ENCODE measurements around the gene SERGEF. TPM values are rescaled to one million over a fixed set of nuclear protein-coding genes. Genes with fewer than 3 reads are reported as not detected.

The SERGEF gene
- total and polyA plus RNA-seq, 10 donors = 29.0 to 55.5 (median 38.8) TPM

DNA sequence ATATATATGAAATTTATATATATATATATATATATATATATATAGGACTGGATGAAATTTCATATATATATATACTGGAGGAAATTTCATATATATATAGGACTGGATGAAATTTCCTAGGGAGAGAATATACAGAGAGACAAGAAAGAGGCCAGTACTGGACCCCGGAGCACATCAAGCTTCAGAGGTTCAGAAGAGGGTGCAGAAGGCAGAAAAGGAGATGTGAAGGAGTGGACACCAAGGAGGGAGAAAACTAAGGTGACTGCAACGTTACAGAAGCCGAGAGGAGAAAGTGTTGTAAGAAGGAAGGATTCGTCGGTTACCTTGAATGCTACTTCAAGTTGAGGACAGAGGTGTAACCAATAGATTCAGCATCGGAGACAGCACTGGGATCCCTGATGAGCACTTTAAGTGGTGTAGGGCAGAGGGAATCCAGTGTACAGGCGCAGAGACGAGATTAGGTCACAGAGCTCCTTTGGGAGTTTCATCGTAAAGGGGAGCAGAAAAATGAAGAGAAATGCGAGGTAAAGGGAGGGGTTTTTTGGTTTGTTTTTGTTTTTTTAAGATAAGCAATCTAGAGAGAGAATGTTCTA lies 41.8 kb upstream of the SERGEF start:
- H3K9me3 ChIP-seq = no peaks in the 10 kb centered on the region
- no peaks in the 10 kb centered on the region for H3K36me3 ChIP-seq
- no peak for DNase-seq
- no peak overlapping the region for H3K27ac ChIP-seq
- intact Hi-C loops (cut with DNase I; ENCODE audit: low total_unique reads) = no loop called here
- no peaks in the 10 kb centered on the region for H3K4me1 ChIP-seq
- 90 to 95% (median 93%) methylated on average over 10 of the region's 10 CpGs for WGBS, 5 donors
- TF ChIP-seq POLR2AphosphoS5 (IDR thresholded peaks at IDR 0.05) (no peak), POLR2A (IDR thresholded peaks at IDR 0.05) (no peak)
- TF ChIP-seq, protein P1, sequence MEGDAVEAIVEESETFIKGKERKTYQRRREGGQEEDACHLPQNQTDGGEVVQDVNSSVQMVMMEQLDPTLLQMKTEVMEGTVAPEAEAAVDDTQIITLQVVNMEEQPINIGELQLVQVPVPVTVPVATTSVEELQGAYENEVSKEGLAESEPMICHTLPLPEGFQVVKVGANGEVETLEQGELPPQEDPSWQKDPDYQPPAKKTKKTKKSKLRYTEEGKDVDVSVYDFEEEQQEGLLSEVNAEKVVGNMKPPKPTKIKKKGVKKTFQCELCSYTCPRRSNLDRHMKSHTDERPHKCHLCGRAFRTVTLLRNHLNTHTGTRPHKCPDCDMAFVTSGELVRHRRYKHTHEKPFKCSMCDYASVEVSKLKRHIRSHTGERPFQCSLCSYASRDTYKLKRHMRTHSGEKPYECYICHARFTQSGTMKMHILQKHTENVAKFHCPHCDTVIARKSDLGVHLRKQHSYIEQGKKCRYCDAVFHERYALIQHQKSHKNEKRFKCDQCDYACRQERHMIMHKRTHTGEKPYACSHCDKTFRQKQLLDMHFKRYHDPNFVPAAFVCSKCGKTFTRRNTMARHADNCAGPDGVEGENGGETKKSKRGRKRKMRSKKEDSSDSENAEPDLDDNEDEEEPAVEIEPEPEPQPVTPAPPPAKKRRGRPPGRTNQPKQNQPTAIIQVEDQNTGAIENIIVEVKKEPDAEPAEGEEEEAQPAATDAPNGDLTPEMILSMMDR (IDR thresholded peaks at IDR 0.05 in 8 of 11, conservative IDR thresholded peaks at IDR 0.05 in 3 of 11) = no peak
- H3K27me3 ChIP-seq (replicated peaks in 1 of 7) = no peaks in the 10 kb centered on the region
- no peak overlapping the region for H3K4me3 ChIP-seq

DNA sequence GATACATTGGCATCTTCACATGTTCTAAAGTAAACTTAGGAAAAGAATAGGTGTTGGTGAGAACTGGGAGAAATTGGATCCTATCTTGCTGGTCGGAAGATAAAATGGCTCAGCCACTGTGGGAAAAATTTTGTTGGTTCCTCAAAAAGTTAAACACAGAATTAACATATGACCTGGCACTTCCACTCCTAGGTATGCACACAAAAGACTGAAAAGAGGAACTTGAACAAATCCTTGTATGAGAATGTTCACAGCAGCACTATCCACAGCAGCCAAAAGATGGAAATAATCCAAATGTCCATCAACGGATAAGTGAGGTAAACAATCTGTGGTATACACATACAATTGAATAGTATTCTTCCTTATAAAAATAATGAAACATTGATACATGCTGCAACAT lies 38.0 kb upstream of the SERGEF start:
- TF ChIP-seq POLR2AphosphoS5 (IDR thresholded peaks at IDR 0.05) (no peak), POLR2A (IDR thresholded peaks at IDR 0.05) (no peak)
- TF ChIP-seq, protein P1 (IDR thresholded peaks at IDR 0.05 in 8 of 11, conservative IDR thresholded peaks at IDR 0.05 in 3 of 11) = no peak
- Histone ChIP-seq H3K27me3 (replicated peaks in 1 of 7) (peaks cover 0 to 25% (median 6%) of the 10 kb centered on the region in 7 donors), H3K4me3 (no peak overlapping the region), H3K27ac (no peak overlapping the region), H3K36me3 (no peaks in the 10 kb centered on the region), H3K9me3 (peaks cover 0 to 5% (median 0%) of the 10 kb centered on the region in 8 donors), H3K4me1 (no peaks in the 10 kb centered on the region)
- DNase-seq = no peak
- 27 to 49% (median 32%) methylated on average over 2 of the region's 2 CpGs for WGBS, 5 donors
- intact Hi-C loops (cut with DNase I; ENCODE audit: low total_unique reads) = no loop called here

DNA sequence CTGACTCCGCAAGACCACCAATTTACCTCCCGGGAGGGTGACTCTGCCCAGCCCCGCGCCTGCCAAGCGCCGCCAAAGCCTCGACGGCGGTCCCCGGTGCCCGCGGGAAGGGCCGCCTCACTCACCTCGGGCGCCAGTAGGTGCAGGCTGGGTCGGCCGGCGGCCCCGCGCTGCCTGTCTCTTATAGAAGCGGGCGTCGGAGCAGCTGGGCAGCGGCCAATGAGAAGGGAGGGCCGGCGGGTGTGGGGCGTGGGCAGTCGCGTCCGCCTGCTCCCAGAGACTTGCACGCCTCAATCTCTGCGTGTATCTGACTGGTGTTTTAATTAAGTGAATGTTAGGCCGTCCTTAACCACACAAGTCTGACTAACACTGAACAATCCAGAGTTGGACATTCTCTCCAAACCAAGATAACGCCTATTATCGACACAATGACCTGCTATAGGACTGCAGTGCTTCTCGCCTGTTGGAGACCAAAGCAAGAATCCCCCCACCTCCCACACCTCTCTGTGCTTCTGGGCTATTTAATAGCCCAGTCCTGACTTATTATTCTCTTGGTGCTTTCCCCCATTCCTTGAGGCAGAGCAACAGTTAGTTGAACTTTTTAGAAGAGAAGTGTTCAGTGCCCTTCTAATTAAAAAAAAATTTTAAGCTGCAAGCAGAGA lies 33.4 kb upstream of the SERGEF start, which contains the start of gene TPH1:
Gene TPH1, minus strand, starts transcription at position 154 of the 662 bp plus-strand sequence. CDS start 5,507 bp downstream, outside the sequence.
- Histone ChIP-seq H3K4me3 (peak within 1 kb of the TSS in 1 of 8 donors; percentile 13), H3K4me1 (no peaks in the 10 kb centered on the region), H3K9me3 (peaks cover 0 to 5% (median 0%) of the 10 kb centered on the region in 8 donors), H3K36me3 (no peaks in the 10 kb centered on the region), H3K27ac (no peak within 1 kb of the TSS), H3K27me3 (replicated peaks in 1 of 7) (peaks cover 0 to 43% (median 10%) of the 10 kb centered on the region in 7 donors)
- WGBS, 5 donors = 14 to 28% (median 19%) methylated on average over 21 to 36 of the region's 36 CpGs
- DNase-seq = no peak
- TF ChIP-seq, protein P1 (IDR thresholded peaks at IDR 0.05 in 8 of 11, conservative IDR thresholded peaks at IDR 0.05 in 3 of 11) = no peak
- TF ChIP-seq POLR2AphosphoS5 (IDR thresholded peaks at IDR 0.05) = peak in 1 of 3 donors; percentile 14
- no peak for TF ChIP-seq POLR2A (IDR thresholded peaks at IDR 0.05)
- intact Hi-C loops (cut with DNase I; ENCODE audit: low total_unique reads) = no loop called here

DNA sequence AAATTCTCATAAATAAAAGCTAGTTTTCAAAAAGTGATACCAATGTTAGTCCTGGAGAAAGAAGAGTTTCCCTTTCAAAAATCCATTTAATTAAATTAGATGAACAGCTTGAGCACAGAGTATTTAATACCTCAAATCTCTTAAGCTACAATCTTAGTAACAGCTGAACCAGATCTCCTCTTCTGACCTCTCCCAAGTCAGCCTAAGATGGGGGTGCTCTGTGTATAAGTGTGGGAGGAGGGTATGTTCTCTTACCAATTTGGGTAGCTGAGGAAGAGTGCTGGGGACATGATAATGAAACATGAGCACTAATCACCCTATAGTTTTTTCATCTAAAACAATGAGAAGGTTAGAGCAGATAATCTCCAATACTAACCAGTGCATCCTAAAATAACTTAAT lies 23.6 kb upstream of the SERGEF start:
- Histone ChIP-seq H3K4me1 (no peaks in the 10 kb centered on the region), H3K4me3 (no peak overlapping the region), H3K9me3 (no peaks in the 10 kb centered on the region), H3K27me3 (replicated peaks in 1 of 7) (no peaks in the 10 kb centered on the region), H3K27ac (no peak overlapping the region), H3K36me3 (no peaks in the 10 kb centered on the region)
- TF ChIP-seq, protein P1 (IDR thresholded peaks at IDR 0.05 in 8 of 11, conservative IDR thresholded peaks at IDR 0.05 in 3 of 11) = no peak
- TF ChIP-seq POLR2AphosphoS5 (IDR thresholded peaks at IDR 0.05) = no peak
- no peak for TF ChIP-seq POLR2A (IDR thresholded peaks at IDR 0.05)
- intact Hi-C loops (cut with DNase I; ENCODE audit: low total_unique reads) = no loop called here
- no peak for DNase-seq

Measured in spleen (tissue), 11 donors.